HepG2 (cell line): ENCODE results near the gene CDK6. TPM values are rescaled to one million over a fixed set of nuclear protein-coding genes. Genes with fewer than 3 reads are reported as not detected.

Experiments
- ATAC-seq: fragments of 200-7000 bp; cut with Tn5 transposase; 3 replicates; pipeline ENCODE4 v1.9.1; 2020; ENCODE audit warnings: mild to moderate bottlenecking, moderate library complexity
- BruUV-seq: library from RNA; stranded (reverse); fragments of 400-500 nt; replicated peaks from 2 replicates; lab custom pipeline; 2021; lab: Mats Ljungman, UMichigan
- CTCF ChIA-PET: fragments of 300-600 bp; formaldehyde crosslinking; extraction: SDS; loops from one replicate; lab custom pipeline; 2021; ENCODE audit warnings: low total read pairs, inconsistent platforms, low intra/inter-chr PET ratio; lab: Yijun Ruan, JAX
- POLR2A ChIA-PET: fragments of 350-600 bp; sonication (Branson Sonifier 250); formaldehyde crosslinking; loops from one replicate; lab custom pipeline; 2020; ENCODE audit warnings: antibody characterized with exemption, inconsistent platforms; lab: Yijun Ruan, JAX
- DNase-seq: peaks from one replicate; pipeline ENCODE4 v3.0.0-alpha.2; 2015; ENCODE audit warnings: low spot score
- FAIRE-seq: peaks from 3 replicates; lab custom pipeline; 2011; peaks lifted over from hg19 to GRCh38; lab: Jason Lieb, UNC
- H2AFZ ChIP-seq: one replicate; pipeline ENCODE4 v1.6.1; 2011; ENCODE audit warnings: low read length, inconsistent platforms
- H3K27ac ChIP-seq: fragments of 300-600 bp; 3 replicates; pipeline ENCODE4 v1.8.0; 2011; ENCODE audit warnings: mixed run types, mild to moderate bottlenecking, mixed read lengths, low read length, inconsistent platforms; ENCODE audit not compliant: insufficient read depth; ENCODE audit errors: extremely low read length
- H3K27me3 ChIP-seq, 2 experiments: fragments of 200-600 bp in 1 of 2; 2 replicates in 1 of 2; 3 replicates in 1 of 2; pipeline versions ENCODE4 v1.6.0 to v1.8.0; 2011; ENCODE audit warnings: low read length in 2 of 2, mild to moderate bottlenecking in 2 of 2, moderate library complexity in 2 of 2, inconsistent platforms in 1 of 2; ENCODE audit not compliant: insufficient read depth in 2 of 2, control insufficient read depth in 1 of 2
- H3K36me3 ChIP-seq, 2 experiments: fragments of 200-600 bp in 1 of 2; replicated peaks in 1 of 2; 2 replicates in 1 of 2; 3 replicates in 1 of 2; pipeline versions ENCODE4 v1.5.1 to v1.8.0; 2011; ENCODE audit warnings: low read length in 2 of 2, inconsistent platforms in 1 of 2; ENCODE audit not compliant: insufficient read depth in 2 of 2, control insufficient read depth in 1 of 2
- H3K4me1 ChIP-seq: 2 replicates; pipeline ENCODE4 v1.5.1; 2012; ENCODE audit warnings: low read length, inconsistent platforms; ENCODE audit not compliant: insufficient read depth
- H3K4me2 ChIP-seq: 2 replicates; pipeline ENCODE4 v1.6.0; 2011; ENCODE audit warnings: low read depth, low read length, inconsistent platforms
- H3K4me3 ChIP-seq, 3 experiments: fragments of 200-600 bp in 1 of 3; sonication (generic), shearing (Covaris generic) in 1 of 3; replicated peaks in 1 of 3; 2 replicates each; pipeline ENCODE4 v1.5.1; 2011 to 2016; ENCODE audit warnings: low read length in 3 of 3, inconsistent platforms in 2 of 3, low read depth in 2 of 3, mild to moderate bottlenecking in 2 of 3, control low read depth in 1 of 3, mixed read lengths in 1 of 3; ENCODE audit not compliant: insufficient read depth in 1 of 3
- H3K79me2 ChIP-seq: one replicate; pipeline ENCODE4 v1.6.1; 2011; ENCODE audit warnings: low read length, inconsistent platforms; ENCODE audit not compliant: insufficient read depth
- H3K9ac ChIP-seq: 2 replicates; pipeline ENCODE4 v1.6.0; 2011; ENCODE audit warnings: mild to moderate bottlenecking, low read depth, low read length, inconsistent platforms; ENCODE audit not compliant: insufficient read depth
- H3K9me3 ChIP-seq: 2 replicates; pipeline ENCODE4 v1.5.1; 2012; ENCODE audit warnings: mild to moderate bottlenecking, low read length
- H4K20me1 ChIP-seq: 2 replicates; pipeline ENCODE4 v1.6.0; 2011; ENCODE audit warnings: inconsistent platforms, mild to moderate bottlenecking, low read length, moderate library complexity; ENCODE audit not compliant: insufficient read depth
- CBFB ChIP-seq: sonication (generic); formaldehyde crosslinking; IDR thresholded peaks from 2 replicates; pipeline ENCODE4 v1.4.0; 2020; ENCODE audit warnings: missing genetic modification reagents
- CBX5 ChIP-seq: sonication (generic); formaldehyde crosslinking; IDR thresholded peaks from 2 replicates; pipeline ENCODE4 v1.4.0; 2020; ENCODE audit warnings: missing genetic modification reagents, borderline replicate concordance
- ESRRA ChIP-seq: sonication (generic); formaldehyde crosslinking; IDR thresholded peaks from 2 replicates; pipeline ENCODE4 v1.5.1; 2020; ENCODE audit warnings: mild to moderate bottlenecking, low read depth, missing genetic modification reagents
- FIP1L1 ChIP-seq: fragments of 200-400 bp; formaldehyde crosslinking; IDR thresholded peaks from 2 replicates; pipeline ENCODE4 v1.6.1; 2018; ENCODE audit warnings: low read depth, mild to moderate bottlenecking, low read length, moderate library complexity, borderline replicate concordance; ENCODE audit not compliant: insufficient read depth
- GABPB1 ChIP-seq: IDR thresholded peaks from 2 replicates; pipeline ENCODE4 v1.6.1; 2016; ENCODE audit warnings: mild to moderate bottlenecking, missing genetic modification reagents, moderate library complexity, missing compliant biosample characterization
- KAT2B ChIP-seq: fragments of 150-350 bp; IDR thresholded peaks from 2 replicates; pipeline ENCODE4 v1.6.1; 2014; ENCODE audit warnings: low read depth, low read length, borderline replicate concordance
- KLF12 ChIP-seq: sonication (generic); formaldehyde crosslinking; IDR thresholded peaks from 2 replicates; pipeline ENCODE4 v1.4.0; 2020; ENCODE audit warnings: missing genetic modification reagents, borderline replicate concordance
- MBD4 ChIP-seq: IDR thresholded peaks from 2 replicates; pipeline ENCODE4 v1.6.1; 2012; ENCODE audit warnings: low read length, inconsistent platforms, borderline replicate concordance
- RFXANK ChIP-seq: IDR thresholded peaks from 2 replicates; pipeline ENCODE4 v1.6.1; 2016
- SIN3A ChIP-seq: IDR thresholded peaks from 2 replicates; pipeline ENCODE4 v1.6.1; 2011; ENCODE audit warnings: low read depth, mild to moderate bottlenecking, control low read depth, low read length, borderline replicate concordance
- ZNF234 ChIP-seq: sonication (generic); formaldehyde crosslinking; conservative IDR thresholded peaks from 2 replicates; pipeline ENCODE4 v1.5.1; 2020; ENCODE audit warnings: mild to moderate bottlenecking, missing genetic modification reagents
- WGBS: methylation state at CpG from one replicate; pipeline ENCODE4 v1.1.6; 2017; ENCODE audit warnings: low lambda C conversion rate; 5-methylcytosine and 5-hydroxymethylcytosine counted together
- in situ Hi-C: cut with HindIII; loops from 2 replicates; pipeline ENCODE4 v1.10.0; 2017; ENCODE audit warnings: low pct_unique_long_range_greater_than_20kb; ENCODE audit not compliant: extremely low pct_ligation_motif_present
- intact Hi-C: fragments of 100-400 bp; cut with micrococcal nuclease; formaldehyde crosslinking; loops from one replicate; pipeline ENCODE4 v1.10.0; 2022; ENCODE audit not compliant: unreplicated experiment
- polyA plus RNA-seq, 8 experiments: library from polyadenylated mRNA; depleted of rRNA in 3 of 8; stranded (reverse) in 7 of 8; unstranded in 1 of 8; fragments of >200 nt; fragmentation: Illumina TruSeq in 4 of 8; extraction: Trizol in 4 of 8; gene quantifications; 2 replicates each; pipeline versions ENCODE4 v1.2.1 to v1.2.3, GENCODE V29; 2011 to 2016; ENCODE audit warnings: low read depth in 4 of 8, missing spikeins in 1 of 8, mixed read lengths in 1 of 8; ENCODE audit not compliant: insufficient read depth in 1 of 8
- total RNA-seq, 5 experiments: library from RNA; depleted of rRNA; stranded (reverse); fragments of >200 nt; fragmentation: Illumina TruSeq; extraction: Trizol; gene quantifications; 2 replicates each; pipeline ENCODE4 v1.2.3, GENCODE V29; 2016; ENCODE audit warnings: low read depth in 1 of 5
- TF ChIP-seq, protein P1 (sequence below): sonication (generic); formaldehyde crosslinking; IDR thresholded peaks from 2 replicates; pipeline ENCODE4 v1.4.0; 2020; ENCODE audit warnings: missing genetic modification reagents, borderline replicate concordance
- TF ChIP-seq, protein P2 (sequence below): IDR thresholded peaks from 2 replicates; pipeline ENCODE4 v1.6.1; 2016; ENCODE audit warnings: low read depth, control low read depth
- TF ChIP-seq, protein P3 (sequence below): IDR thresholded peaks from 2 replicates; pipeline ENCODE4 v1.6.1; 2018; ENCODE audit warnings: missing genetic modification reagents
- TF ChIP-seq, protein P4 (sequence below), 2 experiments: IDR thresholded peaks; 2 replicates each; pipeline ENCODE4 v1.6.1; 2011 to 2012; ENCODE audit warnings: low read length in 2 of 2, borderline replicate concordance in 1 of 2, low read depth in 1 of 2, mild to moderate bottlenecking in 1 of 2, moderate library complexity in 1 of 2

Gene CDK6
- total and polyA plus RNA-seq, 2 of the 13 experiments (the other 11 are each of a cell fraction or from before 2014, with no cell fraction given), result 34.6 to 90.8 TPM

DNA sequence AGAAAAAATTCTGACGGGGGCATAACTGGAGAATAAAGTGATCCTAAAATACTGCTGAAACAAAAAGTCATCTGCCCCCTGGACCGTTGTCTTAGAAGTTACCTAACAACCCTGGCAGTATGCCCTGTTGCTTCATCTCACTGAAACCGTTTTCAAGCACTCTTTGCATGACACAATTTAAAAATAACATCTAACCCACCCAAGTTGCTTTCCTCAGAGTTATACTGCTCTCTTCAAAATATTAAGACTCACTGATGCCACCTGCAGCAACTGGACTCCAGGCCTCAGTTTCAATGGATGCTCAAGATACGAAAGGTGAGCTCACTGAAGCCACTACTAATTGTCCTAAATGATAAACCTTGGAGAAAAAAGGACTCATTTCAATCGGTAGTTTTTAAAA is 57.4 kb downstream of the CDK6 start (continued):
- no peak for TF ChIP-seq KLF12
- TF ChIP-seq CBX5 (CRISPR knock-in tag), result no peak
- TF ChIP-seq ESRRA (CRISPR knock-in tag), result no peak
- TF ChIP-seq, all 625 proteins: peak for 3

DNA sequence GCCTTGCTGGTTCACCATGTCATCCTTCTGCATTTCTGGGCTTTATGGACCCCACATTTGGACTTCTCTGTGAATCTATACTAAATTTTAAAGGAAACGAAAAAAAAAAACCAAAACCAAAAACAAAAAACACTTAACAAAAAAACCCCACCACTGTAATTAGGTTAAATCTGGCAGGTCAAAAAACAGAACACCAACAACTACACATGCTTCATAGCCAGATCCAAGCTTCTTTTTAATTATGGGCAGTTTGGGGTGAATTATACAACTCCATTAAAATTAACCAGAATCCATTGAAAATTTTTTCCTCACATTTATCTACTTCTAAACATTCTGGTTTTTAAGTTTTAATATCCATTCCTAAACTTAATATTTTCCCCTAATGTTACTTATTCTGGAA is 58.4 kb downstream of the CDK6 start:
- Histone ChIP-seq H3K4me1 (peaks cover 22% of the 10 kb centered on the region), H4K20me1 (peaks cover 18% of the 10 kb centered on the region), H3K36me3 (peaks cover 8 to 25% of the 10 kb centered on the region in 2 experiments), H3K4me3 (no peak overlapping the region), H3K4me2 (no peak overlapping the region), H3K9ac (no peak overlapping the region), H3K27ac (no peak overlapping the region), H2AFZ (no peak overlapping the region), H3K79me2 (peaks cover 72% of the 10 kb centered on the region), H3K27me3 (no peaks in the 10 kb centered on the region), H3K9me3 (no peaks in the 10 kb centered on the region; the same call in 1 of the 2 replicates)
- in situ Hi-C loops (no loop called here), intact Hi-C loops (no loop called here)
- BruUV-seq, result no TSS peak
- CTCF ChIA-PET, result no interaction called here
- ATAC-seq, result no peak
- DNase-seq, result no peak
- POLR2A ChIA-PET, result no interaction called here
- WGBS, result 95% methylated on average over 1 of the region's 1 CpG
- TF ChIP-seq, protein P1, sequence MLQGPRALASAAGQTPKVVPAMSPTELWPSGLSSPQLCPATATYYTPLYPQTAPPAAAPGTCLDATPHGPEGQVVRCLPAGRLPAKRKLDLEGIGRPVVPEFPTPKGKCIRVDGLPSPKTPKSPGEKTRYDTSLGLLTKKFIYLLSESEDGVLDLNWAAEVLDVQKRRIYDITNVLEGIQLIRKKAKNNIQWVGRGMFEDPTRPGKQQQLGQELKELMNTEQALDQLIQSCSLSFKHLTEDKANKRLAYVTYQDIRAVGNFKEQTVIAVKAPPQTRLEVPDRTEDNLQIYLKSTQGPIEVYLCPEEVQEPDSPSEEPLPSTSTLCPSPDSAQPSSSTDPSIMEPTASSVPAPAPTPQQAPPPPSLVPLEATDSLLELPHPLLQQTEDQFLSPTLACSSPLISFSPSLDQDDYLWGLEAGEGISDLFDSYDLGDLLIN, result no peak
- TF ChIP-seq RFXANK, result no peak
- no peak for TF ChIP-seq CBFB (CRISPR knock-in tag)
- no peak for TF ChIP-seq MBD4
- no peak for TF ChIP-seq FIP1L1
- TF ChIP-seq, protein P2, sequence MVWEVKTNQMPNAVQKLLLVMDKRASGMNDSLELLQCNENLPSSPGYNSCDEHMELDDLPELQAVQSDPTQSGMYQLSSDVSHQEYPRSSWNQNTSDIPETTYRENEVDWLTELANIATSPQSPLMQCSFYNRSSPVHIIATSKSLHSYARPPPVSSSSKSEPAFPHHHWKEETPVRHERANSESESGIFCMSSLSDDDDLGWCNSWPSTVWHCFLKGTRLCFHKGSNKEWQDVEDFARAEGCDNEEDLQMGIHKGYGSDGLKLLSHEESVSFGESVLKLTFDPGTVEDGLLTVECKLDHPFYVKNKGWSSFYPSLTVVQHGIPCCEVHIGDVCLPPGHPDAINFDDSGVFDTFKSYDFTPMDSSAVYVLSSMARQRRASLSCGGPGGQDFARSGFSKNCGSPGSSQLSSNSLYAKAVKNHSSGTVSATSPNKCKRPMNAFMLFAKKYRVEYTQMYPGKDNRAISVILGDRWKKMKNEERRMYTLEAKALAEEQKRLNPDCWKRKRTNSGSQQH, result no peak
- TF ChIP-seq ZNF234 (CRISPR knock-in tag), result no peak
- TF ChIP-seq SIN3A, result no peak
- TF ChIP-seq, protein P3, sequence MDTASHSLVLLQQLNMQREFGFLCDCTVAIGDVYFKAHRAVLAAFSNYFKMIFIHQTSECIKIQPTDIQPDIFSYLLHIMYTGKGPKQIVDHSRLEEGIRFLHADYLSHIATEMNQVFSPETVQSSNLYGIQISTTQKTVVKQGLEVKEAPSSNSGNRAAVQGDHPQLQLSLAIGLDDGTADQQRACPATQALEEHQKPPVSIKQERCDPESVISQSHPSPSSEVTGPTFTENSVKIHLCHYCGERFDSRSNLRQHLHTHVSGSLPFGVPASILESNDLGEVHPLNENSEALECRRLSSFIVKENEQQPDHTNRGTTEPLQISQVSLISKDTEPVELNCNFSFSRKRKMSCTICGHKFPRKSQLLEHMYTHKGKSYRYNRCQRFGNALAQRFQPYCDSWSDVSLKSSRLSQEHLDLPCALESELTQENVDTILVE, result no peak
- TF ChIP-seq, protein P4, sequence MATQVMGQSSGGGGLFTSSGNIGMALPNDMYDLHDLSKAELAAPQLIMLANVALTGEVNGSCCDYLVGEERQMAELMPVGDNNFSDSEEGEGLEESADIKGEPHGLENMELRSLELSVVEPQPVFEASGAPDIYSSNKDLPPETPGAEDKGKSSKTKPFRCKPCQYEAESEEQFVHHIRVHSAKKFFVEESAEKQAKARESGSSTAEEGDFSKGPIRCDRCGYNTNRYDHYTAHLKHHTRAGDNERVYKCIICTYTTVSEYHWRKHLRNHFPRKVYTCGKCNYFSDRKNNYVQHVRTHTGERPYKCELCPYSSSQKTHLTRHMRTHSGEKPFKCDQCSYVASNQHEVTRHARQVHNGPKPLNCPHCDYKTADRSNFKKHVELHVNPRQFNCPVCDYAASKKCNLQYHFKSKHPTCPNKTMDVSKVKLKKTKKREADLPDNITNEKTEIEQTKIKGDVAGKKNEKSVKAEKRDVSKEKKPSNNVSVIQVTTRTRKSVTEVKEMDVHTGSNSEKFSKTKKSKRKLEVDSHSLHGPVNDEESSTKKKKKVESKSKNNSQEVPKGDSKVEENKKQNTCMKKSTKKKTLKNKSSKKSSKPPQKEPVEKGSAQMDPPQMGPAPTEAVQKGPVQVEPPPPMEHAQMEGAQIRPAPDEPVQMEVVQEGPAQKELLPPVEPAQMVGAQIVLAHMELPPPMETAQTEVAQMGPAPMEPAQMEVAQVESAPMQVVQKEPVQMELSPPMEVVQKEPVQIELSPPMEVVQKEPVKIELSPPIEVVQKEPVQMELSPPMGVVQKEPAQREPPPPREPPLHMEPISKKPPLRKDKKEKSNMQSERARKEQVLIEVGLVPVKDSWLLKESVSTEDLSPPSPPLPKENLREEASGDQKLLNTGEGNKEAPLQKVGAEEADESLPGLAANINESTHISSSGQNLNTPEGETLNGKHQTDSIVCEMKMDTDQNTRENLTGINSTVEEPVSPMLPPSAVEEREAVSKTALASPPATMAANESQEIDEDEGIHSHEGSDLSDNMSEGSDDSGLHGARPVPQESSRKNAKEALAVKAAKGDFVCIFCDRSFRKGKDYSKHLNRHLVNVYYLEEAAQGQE (IDR thresholded peaks at IDR 0.05; ENCODE audit: borderline replicate concordance in 1 of 2, low read depth in 1 of 2, low read length in 2 of 2), result no peak
- TF ChIP-seq GABPB1 (CRISPR knock-in tag), result no peak
- TF ChIP-seq KAT2B, result no peak
- no peak for FAIRE-seq
